GM19395 (cell line): Measurements from ENCODE around the gene OGDHL.
"Not testable (repeated sequence)": the region's sequence is repeated elsewhere in the genome, so short reads cannot be mapped to it uniquely, and the experiment has no call there.

Experiments used
- ATAC-seq: cut with Tn5 transposase; IDR thresholded peaks from one replicate; pipeline ENCODE4 v1.9.1; 2021; ENCODE audit warnings: mild to moderate bottlenecking, moderate library complexity; ENCODE audit not compliant: unreplicated experiment

Gene OGDHL

GRCh38 chr10:49740346-49741107 is 21.6 kb downstream of the OGDHL start:
- ATAC-seq = no peak

GRCh38 chr10:49739426-49739825 is 22.7 kb downstream of the OGDHL start:
- ATAC-seq = no peak

GRCh38 chr10:49738616-49739360 is 23.3 kb downstream of the OGDHL start:
- ATAC-seq = no peak

GRCh38 chr10:49737474-49738201 is 24.5 kb downstream of the OGDHL start:
- ATAC-seq = no peak

GRCh38 chr10:49736564-49737113 is 25.5 kb downstream of the OGDHL start:
- no peak for ATAC-seq

GRCh38 chr10:49735848-49736563 is 26.1 kb downstream of the OGDHL start:
- ATAC-seq = no peak

- no peak for ATAC-seq
Observed at GRCh38 chr10:49735161-49735560, 27.0 kb downstream of the OGDHL start.

GRCh38 chr10:49734676-49735075 is 27.4 kb downstream of the OGDHL start:
- no peak for ATAC-seq

GRCh38 chr10:49733866-49734265 is 28.3 kb downstream of the OGDHL start:
- ATAC-seq = no peak

GRCh38 chr10:49726593-49726992 is 35.5 kb downstream of the OGDHL start:
- no peak for ATAC-seq

GRCh38 chr10:49715157-49715556 is 47.0 kb downstream of the OGDHL start:
- not testable (repeated sequence) for ATAC-seq

GRCh38 chr10:49713266-49713665 is 48.9 kb downstream of the OGDHL start:
- no peak for ATAC-seq

- ATAC-seq = no peak
Observed at GRCh38 chr10:49711481-49711880, 50.6 kb downstream of the OGDHL start.

GRCh38 chr10:49710966-49711365 is 51.2 kb downstream of the OGDHL start:
- no peak for ATAC-seq

GRCh38 chr10:49709934-49710333 is 52.2 kb downstream of the OGDHL start:
- no peak for ATAC-seq

GRCh38 chr10:49707585-49707984 is 54.5 kb downstream of the OGDHL start:
- ATAC-seq = no peak

- ATAC-seq = no peak
Observed at GRCh38 chr10:49700997-49701396, 61.1 kb downstream of the OGDHL start.

GRCh38 chr10:49700211-49700610 is 61.9 kb downstream of the OGDHL start:
- no peak for ATAC-seq

- ATAC-seq = no peak
Observed at GRCh38 chr10:49698679-49699078, 63.4 kb downstream of the OGDHL start.

GRCh38 chr10:49696311-49696710 is 65.8 kb downstream of the OGDHL start:
- no peak for ATAC-seq

GRCh38 chr10:49694466-49694865 is 67.7 kb downstream of the OGDHL start:
- ATAC-seq = no peak
